RKO (cell line): ENCODE measurements around the gene FADS3.
A peak's percentile ranks its signal among the peaks of the same experiment; 100 is the strongest.

Source experiments
- DNase-seq: peaks from one replicate; pipeline ENCODE4 v3.0.0-alpha.2; 2016; ENCODE audit warnings: low spot score

FADS3 gene

DNA sequence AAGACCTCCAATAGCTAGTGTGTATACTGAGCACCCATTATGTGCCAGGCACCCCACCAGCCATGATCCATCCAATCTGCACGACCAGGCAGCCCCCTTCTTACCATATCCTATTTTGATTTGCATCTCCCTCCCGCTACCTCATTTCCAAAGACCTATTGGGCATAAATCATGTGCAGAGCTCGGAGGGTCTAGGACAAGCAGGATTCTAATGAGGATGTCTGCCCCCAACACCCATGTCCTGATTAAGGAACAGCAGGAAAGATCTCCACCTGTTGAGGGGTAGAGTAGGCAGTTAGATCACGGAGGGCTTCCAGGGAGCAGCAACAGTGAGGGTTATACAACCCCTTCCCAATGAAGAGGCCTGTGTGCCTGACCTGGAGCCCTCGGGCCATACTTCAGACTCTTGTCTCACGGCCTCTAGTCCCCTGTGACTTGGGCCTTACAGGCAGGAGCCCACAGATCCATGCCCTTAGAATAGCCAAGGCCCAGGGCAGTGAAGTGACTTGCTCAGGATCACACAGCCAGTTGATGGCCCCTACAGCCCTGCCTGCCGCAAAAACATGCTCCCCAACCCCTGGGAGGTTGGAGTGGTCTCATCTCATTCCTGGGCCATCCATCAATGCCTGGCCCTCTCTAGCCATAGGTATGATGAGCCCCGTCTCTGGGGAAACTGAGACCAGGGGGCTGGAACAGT lies 22.5 kb upstream of the FADS3 start:
- no peak for DNase-seq

- no peak for DNase-seq
These were observed 21.8 kb upstream of the FADS3 start for GRCh38 chr11:61912991-61913698.

- DNase-seq, result no peak
These were observed 21.2 kb upstream of the FADS3 start for GRCh38 chr11:61912530-61912898.

DNA sequence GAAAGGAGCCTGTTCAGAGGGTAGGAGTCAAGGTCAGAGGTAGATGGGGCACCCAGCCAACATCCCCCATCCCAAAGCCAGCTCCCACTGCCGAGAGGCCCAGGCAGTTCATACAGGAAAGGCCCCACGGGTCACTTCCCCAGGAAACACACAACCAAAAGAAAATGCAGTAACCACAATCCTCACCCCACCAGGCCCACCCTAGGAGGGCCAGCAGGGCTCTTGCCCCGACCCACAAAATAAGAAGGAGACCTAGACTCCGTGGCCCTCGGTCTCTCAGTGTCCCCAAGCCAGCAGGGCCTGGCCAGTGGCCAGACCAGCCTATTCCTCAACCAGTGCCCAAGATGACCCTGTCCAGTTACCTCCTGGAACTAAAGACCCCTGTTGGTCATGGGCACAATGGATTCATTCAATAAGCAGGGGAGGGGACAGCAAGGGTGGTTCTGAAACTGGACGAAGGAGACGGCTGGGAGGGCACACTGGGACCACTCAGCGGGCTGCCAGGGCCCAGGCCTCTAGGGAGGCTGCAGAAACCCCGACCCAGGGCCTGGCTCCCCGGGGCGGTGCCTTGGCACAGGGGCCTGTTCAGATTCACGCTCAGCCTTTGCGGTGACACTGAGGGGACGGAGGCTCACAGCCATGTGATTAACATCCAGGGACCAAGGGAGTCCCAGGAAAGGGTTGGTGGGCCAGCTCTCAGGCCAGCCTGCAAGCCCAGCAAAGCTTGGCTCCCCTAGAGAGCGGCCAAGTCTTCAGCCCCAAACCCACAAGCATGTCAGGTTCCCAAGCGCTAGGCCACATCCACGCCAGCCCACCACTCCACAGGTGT lies 20.6 kb upstream of the FADS3 start:
- DNase-seq, result no peak

DNA sequence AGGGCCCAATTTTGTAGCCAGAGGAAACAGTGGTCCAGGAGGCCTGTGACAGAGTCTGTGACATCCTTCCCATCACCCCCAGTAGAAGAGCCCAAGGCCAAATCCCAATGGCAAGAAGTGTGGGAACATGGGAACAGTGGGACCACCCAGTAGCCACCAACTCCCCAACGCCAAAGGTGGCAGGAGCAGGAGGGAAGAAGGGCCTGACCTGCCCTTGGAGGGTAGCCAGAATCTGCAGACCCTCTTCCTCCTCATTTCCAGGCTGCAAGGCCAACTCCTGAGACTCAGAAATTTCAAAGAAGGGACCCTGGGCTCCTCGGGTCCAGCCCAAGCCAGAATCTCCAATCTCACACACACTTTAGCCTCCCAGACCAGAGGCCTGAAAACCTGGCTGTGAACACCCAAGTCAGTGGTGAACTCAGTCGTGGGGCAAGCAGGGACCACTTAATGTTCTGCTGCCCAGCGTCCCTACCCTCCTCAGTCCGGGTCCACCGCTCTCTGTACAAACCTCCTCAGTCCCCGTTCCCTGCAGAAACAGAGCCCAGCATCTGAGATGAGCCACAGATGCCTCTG lies 19.9 kb upstream of the FADS3 start:
- no peak for DNase-seq

GRCh38 chr11:61910187-61911127 lies 19.1 kb upstream of the FADS3 start:
- DNase-seq, result no peak

GRCh38 chr11:61908730-61909316 lies 17.5 kb upstream of the FADS3 start:
- DNase-seq, result no peak

DNA sequence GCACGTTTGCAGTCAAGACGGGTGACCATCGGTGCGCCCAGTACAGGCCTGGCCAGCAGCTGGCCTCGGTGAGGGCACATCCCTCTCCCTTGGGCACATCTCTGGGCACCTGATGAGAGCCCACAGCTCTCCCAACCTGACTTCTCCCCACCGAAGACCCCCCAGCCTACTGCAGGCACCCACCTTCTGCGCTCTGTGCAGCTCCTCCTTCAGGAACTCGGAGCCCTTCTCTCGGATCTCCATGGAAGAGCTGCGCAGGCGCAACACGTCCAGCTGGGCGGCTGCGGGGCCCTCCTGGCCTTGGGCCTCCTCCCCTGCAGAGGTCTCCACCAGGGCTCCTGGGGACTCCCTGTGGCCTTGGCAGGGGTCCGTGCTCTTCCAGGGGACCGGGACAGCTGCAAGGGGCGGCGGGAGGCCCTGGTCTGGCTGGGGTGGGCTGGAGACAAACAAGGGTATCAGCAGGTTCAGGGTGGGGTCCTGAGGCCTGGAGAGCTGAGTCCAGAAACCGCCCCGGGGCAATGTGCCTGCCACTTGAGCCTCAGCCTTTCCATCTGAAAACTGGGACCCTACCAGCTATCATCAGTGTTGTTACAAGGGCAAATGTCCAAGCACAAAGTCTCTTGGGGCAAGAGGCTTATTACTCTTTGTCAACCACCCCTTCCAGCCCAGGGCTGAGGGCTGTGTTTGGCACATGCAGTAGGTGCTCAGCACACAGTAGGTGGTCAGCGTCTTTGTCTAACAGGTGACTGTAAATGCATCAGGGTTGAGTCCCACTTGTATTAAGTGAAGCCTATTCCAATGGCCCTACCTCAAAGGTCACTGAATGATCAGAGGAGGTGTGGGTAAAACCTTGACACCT lies 16.8 kb upstream of the FADS3 start:
- DNase-seq, result no peak

- no peak for DNase-seq
These were observed 15.9 kb upstream of the FADS3 start for GRCh38 chr11:61907282-61907681.

DNA sequence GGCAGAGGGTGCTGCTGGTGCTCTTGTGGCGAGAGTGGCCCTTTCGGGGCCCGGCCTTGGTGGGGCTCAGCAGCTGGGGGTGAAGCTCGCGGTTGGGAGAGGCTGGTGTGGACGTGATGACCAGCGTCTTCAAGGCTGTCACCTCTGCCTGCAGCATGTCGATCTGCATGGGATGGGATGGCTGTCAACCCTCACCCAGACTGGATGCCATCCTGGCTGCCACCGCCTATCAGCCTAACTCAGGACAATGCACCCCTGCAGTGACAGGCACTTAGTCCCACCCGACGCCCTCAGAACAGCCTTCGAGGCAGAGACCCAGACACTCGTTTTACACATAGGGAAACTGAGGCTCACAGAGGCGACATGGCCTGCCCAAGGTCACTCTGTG lies 15.2 kb upstream of the FADS3 start:
- DNase-seq, result no peak

GRCh38 chr11:61905801-61906521 lies 14.6 kb upstream of the FADS3 start:
- DNase-seq, result no peak

GRCh38 chr11:61905067-61905696 lies 13.8 kb upstream of the FADS3 start:
- no peak for DNase-seq

- no peak for DNase-seq
These were observed 13.2 kb upstream of the FADS3 start for GRCh38 chr11:61904539-61905048.

- DNase-seq, result no peak
These were observed 12.5 kb upstream of the FADS3 start for GRCh38 chr11:61903845-61904244.

DNA sequence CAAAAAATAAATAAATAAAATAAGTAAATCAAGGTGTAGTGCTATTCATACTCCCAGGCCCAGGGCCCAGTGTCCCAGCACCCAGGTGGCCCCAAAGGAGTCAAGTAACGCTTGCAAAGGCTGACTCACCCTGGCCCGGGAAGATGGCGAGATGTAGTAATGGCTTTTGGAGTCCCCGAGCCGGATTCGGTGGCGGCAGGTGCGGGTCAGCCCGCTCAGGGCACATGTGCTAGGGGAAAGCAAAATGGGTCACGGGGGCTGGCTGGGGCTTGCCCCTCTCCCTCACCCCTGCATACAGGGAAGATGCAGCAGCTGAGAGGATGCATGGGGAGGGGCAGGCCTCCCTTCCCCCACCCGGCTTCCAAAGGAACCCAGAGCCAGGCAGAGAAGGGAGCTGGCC lies 11.0 kb upstream of the FADS3 start:
- no peak for DNase-seq

DNA sequence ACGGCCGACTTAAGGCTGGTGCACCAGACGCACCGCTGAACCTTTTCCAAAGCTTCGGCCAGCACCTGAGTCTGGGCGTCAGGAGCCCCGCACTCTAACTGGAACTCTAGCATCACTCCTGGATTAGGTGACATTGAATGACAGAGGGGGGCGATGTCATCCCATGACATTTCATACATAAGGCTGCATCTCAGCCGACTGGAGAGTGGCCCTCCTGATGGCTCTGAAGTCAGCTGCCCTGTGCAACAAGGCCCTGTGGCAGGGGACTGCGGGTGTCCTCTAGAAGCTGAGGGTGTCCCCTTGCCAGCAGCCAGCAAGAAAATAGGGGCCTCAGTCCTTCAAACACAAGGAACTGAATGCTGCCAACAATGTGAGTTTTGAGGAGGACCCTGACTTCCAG lies 10.1 kb upstream of the FADS3 start:
- DNase-seq, result no peak

DNA sequence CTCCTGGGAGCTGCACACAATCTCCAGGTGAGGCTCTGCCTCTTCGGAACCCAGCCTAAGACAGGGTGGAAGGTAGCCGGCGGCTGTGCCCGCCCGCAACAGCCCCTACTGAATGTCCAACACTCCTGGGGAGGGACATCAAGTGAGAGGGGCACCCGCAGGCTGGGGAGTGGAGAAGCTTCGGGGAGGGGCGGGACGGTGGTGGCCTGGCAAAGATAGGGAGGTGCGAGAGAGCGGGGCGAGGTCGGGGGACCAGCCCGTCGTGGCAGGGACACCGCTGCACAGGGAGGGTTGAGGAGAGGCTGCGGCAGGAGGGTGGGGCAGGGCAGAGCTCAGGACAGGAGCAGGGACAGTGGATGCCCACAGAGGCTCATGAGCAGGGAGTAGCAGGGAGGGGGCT lies 8.9 kb upstream of the FADS3 start:
- DNase-seq, result no peak

GRCh38 chr11:61899146-61899841 lies 7.9 kb upstream of the FADS3 start:
- peak; percentile 78 for DNase-seq
